Measurements from ENCODE around the gene STPG2.

DNA sequence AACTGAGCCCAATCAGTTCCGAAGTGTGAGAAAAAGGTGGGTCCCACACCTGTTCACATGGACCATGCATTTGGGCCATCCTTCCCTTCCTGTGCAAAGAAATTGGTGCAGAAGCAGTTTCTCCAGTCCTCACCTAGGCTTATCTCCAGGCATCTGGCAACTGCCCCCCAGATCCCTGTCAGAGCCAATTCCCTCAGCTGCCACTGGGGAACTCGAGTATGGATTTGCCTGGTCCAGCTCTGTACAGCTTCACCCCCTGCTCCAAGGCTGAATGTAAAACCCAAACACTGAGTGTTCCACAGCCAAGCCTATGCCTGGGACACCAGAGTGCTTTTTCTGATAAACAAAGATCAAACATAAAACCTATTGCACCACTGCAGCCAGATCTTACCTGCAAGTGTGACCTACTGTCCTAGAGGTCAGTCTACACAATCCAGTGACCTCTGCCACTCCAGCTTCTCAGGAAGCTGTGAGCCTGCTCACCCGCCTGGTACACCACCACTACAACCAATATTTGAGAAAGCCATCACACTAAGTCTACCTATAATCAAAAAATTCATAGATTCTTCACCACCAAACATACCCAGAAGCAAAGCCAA, 136.4 kb downstream of the STPG2 start:
- no peak for TF ChIP-seq EZH2phosphoT487 (IDR thresholded peaks at IDR 0.05; ENCODE audit: insufficient read depth, low read depth)
- TF ChIP-seq EZH2 (IDR thresholded peaks at IDR 0.05; ENCODE audit: insufficient read depth, poor library complexity, severe bottlenecking) = no peak
